OCI-LY1 (cell line): Measurements from ENCODE around the gene TPCN1.

Experiments
- EZH2 ChIP-seq: fragments of 200-600 bp; sonication (generic), shearing (Covaris generic); IDR thresholded peaks from 2 replicates; pipeline ENCODE4 v1.8.0; 2017; ENCODE audit warnings: borderline replicate concordance, mixed run types, mild to moderate bottlenecking, antibody characterized with exemption, low read length, moderate library complexity, mixed read lengths
- TF ChIP-seq, protein P1 (sequence below): fragments of 200-600 bp; sonication (generic), shearing (Covaris generic); IDR thresholded peaks from 2 replicates; pipeline ENCODE4 v1.5.1; 2017; ENCODE audit warnings: mild to moderate bottlenecking, antibody characterized with exemption, low read length, moderate library complexity, mixed read lengths

DNA sequence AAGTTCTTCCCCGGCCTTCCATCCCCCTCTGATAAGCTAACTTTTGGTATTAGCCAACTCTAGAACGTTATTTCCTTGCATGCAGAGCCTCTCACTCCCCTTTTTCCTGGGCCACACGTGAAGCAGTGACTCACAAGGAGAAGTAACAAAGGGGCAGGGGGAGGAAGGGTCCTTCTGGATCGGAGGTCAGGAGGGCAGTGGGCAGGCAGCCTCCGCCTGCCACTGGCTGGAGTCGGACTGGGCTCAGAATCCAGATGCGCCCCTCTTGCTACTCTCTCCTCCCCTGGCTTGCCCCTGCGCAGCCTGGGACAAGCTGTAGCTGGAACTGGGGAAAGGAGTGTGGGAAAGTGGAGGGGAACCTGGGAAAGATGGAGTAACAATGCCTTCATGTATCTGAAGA is 55.0 kb downstream of the TPCN1 start:
- TF ChIP-seq, protein P1, sequence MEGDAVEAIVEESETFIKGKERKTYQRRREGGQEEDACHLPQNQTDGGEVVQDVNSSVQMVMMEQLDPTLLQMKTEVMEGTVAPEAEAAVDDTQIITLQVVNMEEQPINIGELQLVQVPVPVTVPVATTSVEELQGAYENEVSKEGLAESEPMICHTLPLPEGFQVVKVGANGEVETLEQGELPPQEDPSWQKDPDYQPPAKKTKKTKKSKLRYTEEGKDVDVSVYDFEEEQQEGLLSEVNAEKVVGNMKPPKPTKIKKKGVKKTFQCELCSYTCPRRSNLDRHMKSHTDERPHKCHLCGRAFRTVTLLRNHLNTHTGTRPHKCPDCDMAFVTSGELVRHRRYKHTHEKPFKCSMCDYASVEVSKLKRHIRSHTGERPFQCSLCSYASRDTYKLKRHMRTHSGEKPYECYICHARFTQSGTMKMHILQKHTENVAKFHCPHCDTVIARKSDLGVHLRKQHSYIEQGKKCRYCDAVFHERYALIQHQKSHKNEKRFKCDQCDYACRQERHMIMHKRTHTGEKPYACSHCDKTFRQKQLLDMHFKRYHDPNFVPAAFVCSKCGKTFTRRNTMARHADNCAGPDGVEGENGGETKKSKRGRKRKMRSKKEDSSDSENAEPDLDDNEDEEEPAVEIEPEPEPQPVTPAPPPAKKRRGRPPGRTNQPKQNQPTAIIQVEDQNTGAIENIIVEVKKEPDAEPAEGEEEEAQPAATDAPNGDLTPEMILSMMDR = no peak
- no peak for TF ChIP-seq EZH2
